ENCODE data around the gene HEPN1.

DNA sequence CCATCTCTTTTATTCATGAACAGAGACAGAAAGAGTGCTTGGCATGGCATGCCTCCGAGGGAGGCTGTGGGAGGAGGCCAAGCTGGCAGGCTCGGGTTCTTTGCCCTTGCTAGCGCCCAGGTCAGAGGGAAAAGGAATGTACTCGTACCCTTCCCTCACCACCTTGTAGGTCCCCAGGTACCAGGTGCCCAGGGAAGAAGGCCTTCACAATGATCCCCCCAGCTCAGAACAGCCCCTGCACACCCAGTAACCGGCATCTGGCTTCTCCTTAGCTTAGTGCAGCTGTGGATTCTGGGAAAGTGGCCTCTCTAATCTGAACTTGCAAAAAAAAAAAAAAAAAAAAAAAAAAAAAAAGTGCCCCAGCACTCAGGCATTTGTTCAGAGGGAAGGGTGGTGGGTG, 1.3 kb downstream of the HEPN1 start:
- TF ChIP-seq POLR2A (IDR thresholded peaks at IDR 0.05; ENCODE audit: low read depth, low read length), result no peak
- TF ChIP-seq, protein P1, sequence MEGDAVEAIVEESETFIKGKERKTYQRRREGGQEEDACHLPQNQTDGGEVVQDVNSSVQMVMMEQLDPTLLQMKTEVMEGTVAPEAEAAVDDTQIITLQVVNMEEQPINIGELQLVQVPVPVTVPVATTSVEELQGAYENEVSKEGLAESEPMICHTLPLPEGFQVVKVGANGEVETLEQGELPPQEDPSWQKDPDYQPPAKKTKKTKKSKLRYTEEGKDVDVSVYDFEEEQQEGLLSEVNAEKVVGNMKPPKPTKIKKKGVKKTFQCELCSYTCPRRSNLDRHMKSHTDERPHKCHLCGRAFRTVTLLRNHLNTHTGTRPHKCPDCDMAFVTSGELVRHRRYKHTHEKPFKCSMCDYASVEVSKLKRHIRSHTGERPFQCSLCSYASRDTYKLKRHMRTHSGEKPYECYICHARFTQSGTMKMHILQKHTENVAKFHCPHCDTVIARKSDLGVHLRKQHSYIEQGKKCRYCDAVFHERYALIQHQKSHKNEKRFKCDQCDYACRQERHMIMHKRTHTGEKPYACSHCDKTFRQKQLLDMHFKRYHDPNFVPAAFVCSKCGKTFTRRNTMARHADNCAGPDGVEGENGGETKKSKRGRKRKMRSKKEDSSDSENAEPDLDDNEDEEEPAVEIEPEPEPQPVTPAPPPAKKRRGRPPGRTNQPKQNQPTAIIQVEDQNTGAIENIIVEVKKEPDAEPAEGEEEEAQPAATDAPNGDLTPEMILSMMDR (IDR thresholded peaks at IDR 0.05 in 2 of 3, conservative IDR thresholded peaks at IDR 0.05 in 1 of 3; ENCODE audit: control insufficient read depth in 2 of 3, extremely low read depth in 1 of 3, insufficient read depth in 1 of 3, low read depth in 3 of 3, low read length in 3 of 3), result no peak
- TF ChIP-seq, protein P2, sequence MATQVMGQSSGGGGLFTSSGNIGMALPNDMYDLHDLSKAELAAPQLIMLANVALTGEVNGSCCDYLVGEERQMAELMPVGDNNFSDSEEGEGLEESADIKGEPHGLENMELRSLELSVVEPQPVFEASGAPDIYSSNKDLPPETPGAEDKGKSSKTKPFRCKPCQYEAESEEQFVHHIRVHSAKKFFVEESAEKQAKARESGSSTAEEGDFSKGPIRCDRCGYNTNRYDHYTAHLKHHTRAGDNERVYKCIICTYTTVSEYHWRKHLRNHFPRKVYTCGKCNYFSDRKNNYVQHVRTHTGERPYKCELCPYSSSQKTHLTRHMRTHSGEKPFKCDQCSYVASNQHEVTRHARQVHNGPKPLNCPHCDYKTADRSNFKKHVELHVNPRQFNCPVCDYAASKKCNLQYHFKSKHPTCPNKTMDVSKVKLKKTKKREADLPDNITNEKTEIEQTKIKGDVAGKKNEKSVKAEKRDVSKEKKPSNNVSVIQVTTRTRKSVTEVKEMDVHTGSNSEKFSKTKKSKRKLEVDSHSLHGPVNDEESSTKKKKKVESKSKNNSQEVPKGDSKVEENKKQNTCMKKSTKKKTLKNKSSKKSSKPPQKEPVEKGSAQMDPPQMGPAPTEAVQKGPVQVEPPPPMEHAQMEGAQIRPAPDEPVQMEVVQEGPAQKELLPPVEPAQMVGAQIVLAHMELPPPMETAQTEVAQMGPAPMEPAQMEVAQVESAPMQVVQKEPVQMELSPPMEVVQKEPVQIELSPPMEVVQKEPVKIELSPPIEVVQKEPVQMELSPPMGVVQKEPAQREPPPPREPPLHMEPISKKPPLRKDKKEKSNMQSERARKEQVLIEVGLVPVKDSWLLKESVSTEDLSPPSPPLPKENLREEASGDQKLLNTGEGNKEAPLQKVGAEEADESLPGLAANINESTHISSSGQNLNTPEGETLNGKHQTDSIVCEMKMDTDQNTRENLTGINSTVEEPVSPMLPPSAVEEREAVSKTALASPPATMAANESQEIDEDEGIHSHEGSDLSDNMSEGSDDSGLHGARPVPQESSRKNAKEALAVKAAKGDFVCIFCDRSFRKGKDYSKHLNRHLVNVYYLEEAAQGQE (IDR thresholded peaks at IDR 0.05; ENCODE audit: low read depth, low read length), result no peak

Measured in GM12878 (cell line).